PC-9 (cell line): ENCODE measurements around the gene MYOC. TPM values are rescaled to one million over a fixed set of nuclear protein-coding genes. Genes with fewer than 3 reads are reported as not detected.

Experiments used
- BruUV-seq: library from RNA; stranded (reverse); fragments of 400-500 nt; replicated peaks from 2 replicates; lab custom pipeline; 2021; lab: Mats Ljungman, UMichigan
- CTCF ChIA-PET: fragments of 300-600 bp; sonication (Branson Sonifier 250); formaldehyde crosslinking; loops from one replicate; lab custom pipeline; 2022; ENCODE audit warnings: antibody characterized with exemption; lab: Charles Lee
- POLR2A ChIA-PET: fragments of 300-600 bp; sonication (Branson Sonifier 250); formaldehyde crosslinking; loops from one replicate; lab custom pipeline; 2022; ENCODE audit warnings: antibody characterized with exemption; ENCODE audit not compliant: unreplicated experiment; lab: Charles Lee
- DNase-seq, 2 experiments: peaks; one replicate each; pipeline versions ENCODE4 v3.0.0 to v3.0.0-alpha.2; 2015 to 2022; ENCODE audit warnings: mixed read lengths in 1 of 2
- H2AFZ ChIP-seq: fragments of 200-600 bp; sonication (generic); 2 replicates; pipeline ENCODE4 v1.8.1; 2017; ENCODE audit warnings: antibody characterized with exemption
- H3F3A ChIP-seq: fragments of 200-600 bp; sonication (generic); 2 replicates; pipeline ENCODE4 v1.8.1; 2017; ENCODE audit warnings: antibody characterized with exemption, mild to moderate bottlenecking, low read depth; ENCODE audit not compliant: insufficient read depth
- H3K27ac ChIP-seq: fragments of 200-600 bp; sonication (generic); 2 replicates; pipeline ENCODE4 v1.6.1; 2016; ENCODE audit warnings: mixed run types
- H3K27me3 ChIP-seq: fragments of 200-600 bp; sonication (generic); 2 replicates; pipeline ENCODE4 v1.6.1; 2016; ENCODE audit warnings: low read depth, mixed run types; ENCODE audit not compliant: insufficient read depth
- H3K36me3 ChIP-seq: fragments of 200-600 bp; sonication (generic); 2 replicates; pipeline ENCODE4 v1.6.1; 2016; ENCODE audit warnings: low read depth, mixed run types
- H3K4me1 ChIP-seq: fragments of 200-600 bp; sonication (generic); replicated peaks from 2 replicates; pipeline ENCODE4 v1.6.1; 2016; ENCODE audit warnings: mixed run types; ENCODE audit not compliant: insufficient read depth
- H3K4me2 ChIP-seq: fragments of 200-600 bp; sonication (generic); 2 replicates; pipeline ENCODE4 v1.6.1; 2017; ENCODE audit warnings: mixed run types
- H3K4me3 ChIP-seq: fragments of 200-600 bp; sonication (generic); 2 replicates; pipeline ENCODE4 v1.6.1; 2016; ENCODE audit warnings: mixed run types
- H3K79me2 ChIP-seq: fragments of 200-600 bp; sonication (generic); 2 replicates; pipeline ENCODE4 v1.6.1; 2017; ENCODE audit warnings: low read depth, mixed run types
- H3K9me2 ChIP-seq: fragments of 200-600 bp; sonication (generic); 2 replicates; pipeline ENCODE4 v1.8.1; 2017; ENCODE audit warnings: mild to moderate bottlenecking; ENCODE audit not compliant: insufficient read depth
- H3K9me3 ChIP-seq: fragments of 200-600 bp; sonication (generic); 2 replicates; pipeline ENCODE4 v1.8.1; 2016; ENCODE audit warnings: low read depth; ENCODE audit not compliant: insufficient read depth
- H4K20me1 ChIP-seq: fragments of 200-600 bp; sonication (generic); 2 replicates; pipeline ENCODE4 v1.8.1; 2017; ENCODE audit not compliant: insufficient read depth
- EZH2 ChIP-seq: fragments of 200-600 bp; sonication (generic); IDR thresholded peaks from 2 replicates; pipeline ENCODE4 v1.8.0; 2017; ENCODE audit warnings: antibody characterized with exemption, low read depth
- intact Hi-C: fragments of 100-400 bp; cut with micrococcal nuclease; formaldehyde crosslinking; loops from one replicate; pipeline ENCODE4 v1.10.0; 2022; ENCODE audit not compliant: unreplicated experiment
- total RNA-seq: library from RNA; stranded (reverse); gene quantifications from 2 replicates; pipeline ENCODE4 v1.2.3, GENCODE V29; 2021
- TF ChIP-seq, protein P1 (sequence below): fragments of 200-600 bp; sonication (generic); conservative IDR thresholded peaks from 2 replicates; pipeline ENCODE4 v1.6.1; 2017; ENCODE audit warnings: mixed run types, antibody characterized with exemption, mild to moderate bottlenecking, moderate library complexity

Gene MYOC
- total RNA-seq, 1 experiment from 2014 or later: not detected

DNA sequence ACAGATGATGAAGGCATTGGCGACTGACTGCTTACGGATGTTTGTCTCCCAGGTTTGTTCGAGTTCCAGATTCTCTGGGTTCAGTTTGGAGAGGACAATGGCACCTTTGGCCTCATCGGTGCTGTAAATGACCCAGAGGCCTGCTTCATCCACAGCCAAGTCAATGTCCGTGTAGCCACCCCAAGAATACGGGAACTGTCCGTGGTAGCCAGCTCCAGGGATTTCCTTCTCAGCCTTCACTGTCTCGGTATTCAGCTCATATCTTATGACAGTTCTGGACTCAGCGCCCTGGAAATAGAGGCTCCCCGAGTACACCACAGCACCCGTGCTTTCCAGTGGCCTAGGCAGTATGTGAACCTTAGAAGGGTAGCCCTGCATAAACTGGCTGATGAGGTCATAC is 16.3 kb downstream of the MYOC start:
- ChIA-PET POLR2A (no interaction called here), CTCF (no interaction called here)
- Histone ChIP-seq H4K20me1 (no peaks in the 10 kb centered on the region), H3K27me3 (peaks cover 24% of the 10 kb centered on the region), H3K79me2 (no peaks in the 10 kb centered on the region), H3K27ac (no peak overlapping the region), H3F3A (no peaks in the 10 kb centered on the region), H3K4me1 (no peaks in the 10 kb centered on the region), H3K9me3 (no peaks in the 10 kb centered on the region), H3K4me2 (no peak overlapping the region), H3K36me3 (no peaks in the 10 kb centered on the region), H3K4me3 (no peak overlapping the region), H2AFZ (no peak overlapping the region), H3K9me2 (no peaks in the 10 kb centered on the region)
- TF ChIP-seq EZH2: no peak
- TF ChIP-seq, protein P1, sequence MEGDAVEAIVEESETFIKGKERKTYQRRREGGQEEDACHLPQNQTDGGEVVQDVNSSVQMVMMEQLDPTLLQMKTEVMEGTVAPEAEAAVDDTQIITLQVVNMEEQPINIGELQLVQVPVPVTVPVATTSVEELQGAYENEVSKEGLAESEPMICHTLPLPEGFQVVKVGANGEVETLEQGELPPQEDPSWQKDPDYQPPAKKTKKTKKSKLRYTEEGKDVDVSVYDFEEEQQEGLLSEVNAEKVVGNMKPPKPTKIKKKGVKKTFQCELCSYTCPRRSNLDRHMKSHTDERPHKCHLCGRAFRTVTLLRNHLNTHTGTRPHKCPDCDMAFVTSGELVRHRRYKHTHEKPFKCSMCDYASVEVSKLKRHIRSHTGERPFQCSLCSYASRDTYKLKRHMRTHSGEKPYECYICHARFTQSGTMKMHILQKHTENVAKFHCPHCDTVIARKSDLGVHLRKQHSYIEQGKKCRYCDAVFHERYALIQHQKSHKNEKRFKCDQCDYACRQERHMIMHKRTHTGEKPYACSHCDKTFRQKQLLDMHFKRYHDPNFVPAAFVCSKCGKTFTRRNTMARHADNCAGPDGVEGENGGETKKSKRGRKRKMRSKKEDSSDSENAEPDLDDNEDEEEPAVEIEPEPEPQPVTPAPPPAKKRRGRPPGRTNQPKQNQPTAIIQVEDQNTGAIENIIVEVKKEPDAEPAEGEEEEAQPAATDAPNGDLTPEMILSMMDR: no peak
- DNase-seq: no peak
- no TSS peak for BruUV-seq
- intact Hi-C loops: no loop called here

DNA sequence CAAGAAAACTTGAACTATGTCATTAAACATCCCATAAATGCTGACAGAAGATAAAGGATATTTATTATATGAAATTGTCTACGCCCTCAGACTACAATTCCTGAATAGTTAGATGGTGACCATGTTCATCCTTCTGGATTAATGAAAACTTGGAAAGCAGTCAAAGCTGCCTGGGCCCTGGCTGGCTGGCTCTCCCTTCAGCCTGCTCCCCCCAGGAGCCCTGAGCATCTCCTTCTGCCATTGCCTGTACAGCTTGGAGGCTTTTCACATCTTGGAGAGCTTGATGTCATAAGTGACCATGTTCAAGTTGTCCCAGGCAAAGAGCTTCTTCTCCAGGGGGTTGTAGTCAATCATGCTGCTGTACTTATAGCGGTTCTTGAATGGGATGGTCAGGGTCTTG is 16.8 kb downstream of the MYOC start:
- H3K4me2 ChIP-seq: no peak overlapping the region
- H3K9me3 ChIP-seq: no peaks in the 10 kb centered on the region
- CTCF ChIA-PET: no interaction called here
- no peaks in the 10 kb centered on the region for H3F3A ChIP-seq
- no peak overlapping the region for H3K27ac ChIP-seq
- H3K27me3 ChIP-seq: peaks cover 28% of the 10 kb centered on the region
- BruUV-seq: no TSS peak
- no peaks in the 10 kb centered on the region for H4K20me1 ChIP-seq
- no peaks in the 10 kb centered on the region for H3K36me3 ChIP-seq
- intact Hi-C loops: no loop called here
- H3K79me2 ChIP-seq: no peaks in the 10 kb centered on the region
- no peak for DNase-seq
- POLR2A ChIA-PET: no interaction called here
- no peak overlapping the region for H3K4me3 ChIP-seq
- no peak overlapping the region for H2AFZ ChIP-seq
- no peaks in the 10 kb centered on the region for H3K4me1 ChIP-seq
- TF ChIP-seq, protein P1: no peak
- TF ChIP-seq EZH2: no peak
- no peaks in the 10 kb centered on the region for H3K9me2 ChIP-seq

DNA sequence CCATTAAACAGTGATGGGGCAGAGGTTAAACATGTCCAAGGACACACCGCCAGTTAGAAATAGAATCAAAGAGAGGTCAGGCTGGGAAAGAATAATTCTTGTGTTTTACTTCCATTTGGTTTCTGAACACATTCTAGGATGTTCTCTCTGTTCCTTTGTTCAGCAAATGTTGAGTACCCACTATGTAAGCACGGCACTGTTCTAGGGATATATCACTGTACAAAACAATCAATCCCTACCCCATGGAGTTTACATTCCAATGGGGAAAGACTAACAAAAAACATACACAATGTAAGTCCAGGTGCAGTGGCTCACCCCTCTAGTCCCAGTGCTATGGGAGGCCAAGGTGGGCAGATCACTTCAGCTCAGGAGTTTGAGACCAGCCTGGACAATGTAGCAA is 24.3 kb downstream of the MYOC start:
- POLR2A ChIA-PET: no interaction called here
- TF ChIP-seq EZH2: no peak
- TF ChIP-seq, protein P1: no peak
- intact Hi-C loops: no loop called here
- H3K4me2 ChIP-seq: no peak overlapping the region
- H2AFZ ChIP-seq: no peak overlapping the region
- H3K79me2 ChIP-seq: no peaks in the 10 kb centered on the region
- H3K4me3 ChIP-seq: no peak overlapping the region
- peaks cover 17% of the 10 kb centered on the region; the same call in 1 of the 2 replicates for H3K27me3 ChIP-seq
- H4K20me1 ChIP-seq: no peaks in the 10 kb centered on the region
- H3K36me3 ChIP-seq: no peaks in the 10 kb centered on the region
- no peaks in the 10 kb centered on the region for H3F3A ChIP-seq
- H3K27ac ChIP-seq: no peak overlapping the region
- H3K9me3 ChIP-seq: no peaks in the 10 kb centered on the region
- H3K4me1 ChIP-seq: no peaks in the 10 kb centered on the region
- no peaks in the 10 kb centered on the region for H3K9me2 ChIP-seq
- BruUV-seq: no TSS peak
- CTCF ChIA-PET: no interaction called here
- no peak for DNase-seq
